Measurements from ENCODE around the gene ITIH3. TPM values are rescaled to one million over a fixed set of nuclear protein-coding genes. Genes with fewer than 3 reads are reported as not detected.

The ITIH3 gene
- total RNA-seq, 4 donors from 2014 or later = 3.6 to 4.1 TPM; not detected in 2

GRCh38 chr3:52790337-52790736 is 4.3 kb upstream of the ITIH3 start:
- no peaks in the 10 kb centered on the region for H3K27me3 ChIP-seq
- DNase-seq = no peak
- H3K4me1 ChIP-seq = no peaks in the 10 kb centered on the region
- H3K27ac ChIP-seq = no peak overlapping the region
- no peaks in the 10 kb centered on the region for H3K9me3 ChIP-seq
- no peaks in the 10 kb centered on the region for H3K36me3 ChIP-seq
- TF ChIP-seq CTCF (IDR thresholded peaks at IDR 0.05) = no peak
- TF ChIP-seq POLR2A (IDR thresholded peaks at IDR 0.05) = no peak
- H3K4me3 ChIP-seq = no peak overlapping the region

- no peaks in the 10 kb centered on the region for H3K27me3 ChIP-seq
- DNase-seq = no peak
These were observed 3.9 kb upstream of the ITIH3 start for GRCh38 chr3:52790741-52791140.

DNA sequence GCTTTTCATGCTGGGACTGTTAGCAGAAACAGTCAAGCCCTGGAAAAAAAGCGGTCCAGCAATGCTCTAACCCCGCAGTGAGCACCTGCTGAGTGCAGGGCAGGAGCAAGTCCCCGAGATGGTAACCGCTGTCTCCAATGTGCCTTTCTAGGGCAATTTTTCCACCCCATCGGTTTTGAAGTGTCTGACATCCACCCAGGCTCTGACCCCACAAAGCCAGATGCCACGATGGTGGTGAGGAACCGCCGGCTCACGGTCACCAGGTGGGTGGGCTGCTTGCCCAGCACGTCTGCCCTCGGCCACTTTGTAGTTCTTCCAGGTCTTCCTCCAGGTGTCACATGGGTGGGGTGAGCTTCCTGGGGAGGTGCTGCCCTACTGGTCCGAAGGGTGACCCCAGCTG is 3.2 kb upstream of the ITIH3 start:
- no peak overlapping the region for H3K4me3 ChIP-seq
- H3K27me3 ChIP-seq = no peaks in the 10 kb centered on the region
- TF ChIP-seq CTCF (IDR thresholded peaks at IDR 0.05) (no peak), POLR2A (IDR thresholded peaks at IDR 0.05) (no peak)
- no peaks in the 10 kb centered on the region for H3K4me1 ChIP-seq
- no peaks in the 10 kb centered on the region for H3K36me3 ChIP-seq
- no peak overlapping the region for H3K27ac ChIP-seq
- no peak for DNase-seq
- H3K9me3 ChIP-seq = no peaks in the 10 kb centered on the region

More at GRCh38 chr3:52790741-52791140, 3.9 kb upstream of the ITIH3 start:
- Histone ChIP-seq H3K4me3 (no peak overlapping the region), H3K9me3 (no peaks in the 10 kb centered on the region), H3K4me1 (no peaks in the 10 kb centered on the region), H3K36me3 (no peaks in the 10 kb centered on the region), H3K27ac (no peak overlapping the region)
- no peak for TF ChIP-seq CTCF (IDR thresholded peaks at IDR 0.05)
- TF ChIP-seq POLR2A (IDR thresholded peaks at IDR 0.05) = no peak

GRCh38 chr3:52791928-52792327 is 2.7 kb upstream of the ITIH3 start:
- Histone ChIP-seq H3K27me3 (no peaks in the 10 kb centered on the region), H3K4me1 (no peaks in the 10 kb centered on the region), H3K27ac (no peak overlapping the region), H3K4me3 (no peak overlapping the region), H3K9me3 (no peaks in the 10 kb centered on the region), H3K36me3 (no peaks in the 10 kb centered on the region)
- TF ChIP-seq CTCF (IDR thresholded peaks at IDR 0.05) = no peak
- TF ChIP-seq POLR2A (IDR thresholded peaks at IDR 0.05) = no peak
- no peak for DNase-seq

DNA sequence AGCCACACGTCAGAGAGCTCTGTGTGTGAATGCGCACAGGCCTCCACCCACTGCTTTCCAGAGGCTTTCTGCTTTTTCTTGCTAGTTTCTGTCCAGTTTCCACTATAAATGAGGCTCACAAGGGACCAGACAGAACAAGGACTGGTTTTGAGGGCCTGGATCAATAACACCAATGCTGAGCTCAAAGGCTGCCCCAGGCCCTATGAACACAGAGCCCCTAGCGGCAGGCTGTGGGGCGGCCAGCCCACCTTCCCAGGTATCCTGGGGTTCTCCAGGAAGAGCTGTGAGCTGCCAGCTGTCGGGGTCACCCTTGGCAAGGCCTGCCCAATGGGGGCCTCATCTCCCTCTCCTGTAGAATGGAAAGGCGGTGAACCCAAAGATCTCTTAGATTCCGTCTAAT is 2.2 kb upstream of the ITIH3 start:
- TF ChIP-seq POLR2A (IDR thresholded peaks at IDR 0.05) (no peak), CTCF (IDR thresholded peaks at IDR 0.05) (no peak)
- DNase-seq = no peak
- Histone ChIP-seq H3K27me3 (no peaks in the 10 kb centered on the region), H3K4me3 (no peak overlapping the region), H3K4me1 (no peaks in the 10 kb centered on the region), H3K9me3 (no peaks in the 10 kb centered on the region), H3K36me3 (no peaks in the 10 kb centered on the region), H3K27ac (no peak overlapping the region)

Data from Peyer's patch (tissue), 4 donors.